Prostate gland (tissue), 2 donors: Measurements from ENCODE around the gene DIPK1A.

Source experiments
- POLR2A ChIP-seq: fragments of 450-650 bp; IDR thresholded peaks from one replicate; pipeline ENCODE4 v1.6.1; 2016; ENCODE audit warnings: antibody characterized with exemption, mild to moderate bottlenecking
- POLR2AphosphoS5 ChIP-seq: sonication (generic); formaldehyde crosslinking; IDR thresholded peaks from one replicate; pipeline ENCODE4 v1.6.1; 2017; ENCODE audit warnings: antibody characterized with exemption
- TF ChIP-seq, protein P1 (sequence below), 4 experiments: fragments of 200-600 bp in 2 of 4; fragments of 450-650 bp in 2 of 4; sonication (generic) in 2 of 4; IDR thresholded peaks; 1 replicate in 3 of 4; 2 replicates in 1 of 4; pipeline ENCODE4 v1.5.1; 2016 to 2019; ENCODE audit warnings: antibody characterized with exemption in 4 of 4, mild to moderate bottlenecking in 2 of 4, moderate library complexity in 2 of 4

DNA sequence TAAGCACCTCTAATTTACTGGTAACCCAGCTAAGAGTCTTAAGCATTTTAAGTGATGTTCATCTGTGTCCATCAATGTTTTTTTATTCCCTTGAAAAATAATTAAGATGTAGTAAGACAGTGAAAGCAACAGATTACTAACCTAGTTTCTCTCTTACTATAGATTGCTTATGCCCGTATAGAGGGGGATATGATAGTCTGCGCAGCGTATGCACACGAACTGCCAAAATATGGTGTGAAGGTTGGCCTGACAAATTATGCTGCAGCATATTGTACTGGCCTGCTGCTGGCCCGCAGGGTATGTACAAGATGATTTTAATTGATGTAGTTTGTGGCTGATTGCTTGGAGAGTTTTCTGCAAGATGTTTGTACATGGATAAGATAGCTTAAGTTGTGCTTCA is 126.6 kb downstream of the DIPK1A start:
- TF ChIP-seq, protein P1, sequence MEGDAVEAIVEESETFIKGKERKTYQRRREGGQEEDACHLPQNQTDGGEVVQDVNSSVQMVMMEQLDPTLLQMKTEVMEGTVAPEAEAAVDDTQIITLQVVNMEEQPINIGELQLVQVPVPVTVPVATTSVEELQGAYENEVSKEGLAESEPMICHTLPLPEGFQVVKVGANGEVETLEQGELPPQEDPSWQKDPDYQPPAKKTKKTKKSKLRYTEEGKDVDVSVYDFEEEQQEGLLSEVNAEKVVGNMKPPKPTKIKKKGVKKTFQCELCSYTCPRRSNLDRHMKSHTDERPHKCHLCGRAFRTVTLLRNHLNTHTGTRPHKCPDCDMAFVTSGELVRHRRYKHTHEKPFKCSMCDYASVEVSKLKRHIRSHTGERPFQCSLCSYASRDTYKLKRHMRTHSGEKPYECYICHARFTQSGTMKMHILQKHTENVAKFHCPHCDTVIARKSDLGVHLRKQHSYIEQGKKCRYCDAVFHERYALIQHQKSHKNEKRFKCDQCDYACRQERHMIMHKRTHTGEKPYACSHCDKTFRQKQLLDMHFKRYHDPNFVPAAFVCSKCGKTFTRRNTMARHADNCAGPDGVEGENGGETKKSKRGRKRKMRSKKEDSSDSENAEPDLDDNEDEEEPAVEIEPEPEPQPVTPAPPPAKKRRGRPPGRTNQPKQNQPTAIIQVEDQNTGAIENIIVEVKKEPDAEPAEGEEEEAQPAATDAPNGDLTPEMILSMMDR (IDR thresholded peaks at IDR 0.05) = no peak
- TF ChIP-seq POLR2A (no peak), POLR2AphosphoS5 (no peak)
